CD4-positive, alpha-beta T cell treated with Interleukin-15 for 4 hours (primary cell): Measurements from ENCODE around the gene HLA-A.
"Not testable (repeated sequence)": the region's sequence is repeated elsewhere in the genome, so short reads cannot be mapped to it uniquely, and the experiment has no call there.

Experiments used
- DNase-seq: peaks from one replicate; pipeline ENCODE4 v3.0.0-alpha.2; 2020; ENCODE audit warnings: low spot score

The HLA-A gene

GRCh38 chr6:29942275-29943052, at the start of gene HLA-A:
TSS of gene HLA-A (plus strand) at chr6:29942532. CDS start at chr6:29942554, 22 bp downstream.
- DNase-seq: peak; percentile 96

GRCh38 chr6:29892696-29893095, 49.6 kb upstream of the HLA-A start:
- DNase-seq: no peak

- no peak for DNase-seq
Observed at GRCh38 chr6:29899281-29899680, 43.1 kb upstream of the HLA-A start.

GRCh38 chr6:29905286-29905685, 37.0 kb upstream of the HLA-A start:
- no peak for DNase-seq

GRCh38 chr6:29907637-29908340, 34.5 kb upstream of the HLA-A start:
- no peak for DNase-seq

- DNase-seq: no peak
Observed at GRCh38 chr6:29908341-29908662, 34.0 kb upstream of the HLA-A start.

GRCh38 chr6:29908710-29909109, 33.6 kb upstream of the HLA-A start:
- no peak for DNase-seq

- DNase-seq: no peak
Observed at GRCh38 chr6:29909985-29910384, 32.3 kb upstream of the HLA-A start.

GRCh38 chr6:29912840-29913239, 29.5 kb upstream of the HLA-A start:
- no peak for DNase-seq

- DNase-seq: no peak
Observed at GRCh38 chr6:29916741-29917140, 25.6 kb upstream of the HLA-A start.

GRCh38 chr6:29917857-29918256, 24.5 kb upstream of the HLA-A start:
- DNase-seq: no peak

GRCh38 chr6:29919506-29920445, 22.6 kb upstream of the HLA-A start:
- no peak for DNase-seq

GRCh38 chr6:29924287-29924686, 18.0 kb upstream of the HLA-A start:
- no peak for DNase-seq

- DNase-seq: peak; percentile 67
Observed at GRCh38 chr6:29924731-29925130, 17.6 kb upstream of the HLA-A start.

- no peak for DNase-seq
Observed at GRCh38 chr6:29925321-29925720, 17.0 kb upstream of the HLA-A start.

- no peak for DNase-seq
Observed at GRCh38 chr6:29925727-29926412, 16.5 kb upstream of the HLA-A start.

- peak; percentile 89 for DNase-seq
Observed at GRCh38 chr6:29926413-29927274, 15.7 kb upstream of the HLA-A start.

- no peak for DNase-seq
Observed at GRCh38 chr6:29927275-29927569, 15.1 kb upstream of the HLA-A start.

GRCh38 chr6:29927841-29928388, 14.4 kb upstream of the HLA-A start:
- DNase-seq: no peak

- not testable (repeated sequence) for DNase-seq
Observed at GRCh38 chr6:29930047-29930446, 12.3 kb upstream of the HLA-A start.

- no peak for DNase-seq
Observed at GRCh38 chr6:29933955-29934354, 8.4 kb upstream of the HLA-A start.
